Keratinocyte (primary cell): Measurements from ENCODE around the gene EFCAB13. TPM values are rescaled to one million over a fixed set of nuclear protein-coding genes. Genes with fewer than 3 reads are reported as not detected.

Experiments
- DNase-seq: peaks from one replicate; pipeline ENCODE4 v3.0.0-alpha.2; 2011; ENCODE audit warnings: low read depth, missing footprints, low spot score
- FAIRE-seq: peaks from 2 replicates; lab custom pipeline; 2011; peaks lifted over from hg19 to GRCh38; lab: Jason Lieb, UNC
- H2AFZ ChIP-seq: 2 replicates; pipeline ENCODE4 v1.6.0; 2012; ENCODE audit warnings: low read length, control low read depth, inconsistent platforms; ENCODE audit not compliant: control insufficient read depth
- H3K27ac ChIP-seq: 2 replicates; pipeline ENCODE4 v1.5.1; 2011; ENCODE audit warnings: low read length; ENCODE audit not compliant: control insufficient read depth, insufficient read depth
- H3K27me3 ChIP-seq: 3 replicates; pipeline ENCODE4 v1.6.0; 2011; ENCODE audit warnings: low read length; ENCODE audit not compliant: control insufficient read depth, insufficient read depth; ENCODE audit errors: extremely low read depth
- H3K36me3 ChIP-seq, 2 experiments: 2 replicates in 1 of 2; 3 replicates in 1 of 2; pipeline ENCODE4 v1.5.1; 2011; ENCODE audit warnings: low read length in 2 of 2, mild to moderate bottlenecking in 1 of 2; ENCODE audit not compliant: control insufficient read depth in 2 of 2, insufficient read depth in 2 of 2; ENCODE audit errors: extremely low read depth in 1 of 2
- H3K4me1 ChIP-seq: 3 replicates; pipeline ENCODE4 v1.5.1; 2011; ENCODE audit warnings: low read length; ENCODE audit not compliant: control insufficient read depth, insufficient read depth; ENCODE audit errors: extremely low read depth
- H3K4me2 ChIP-seq: 3 replicates; pipeline ENCODE4 v1.6.0; 2011; ENCODE audit warnings: low read depth, low read length; ENCODE audit not compliant: control insufficient read depth, insufficient read depth; ENCODE audit errors: extremely low read depth
- H3K4me3 ChIP-seq, 3 experiments: fragments of 200-600 bp in 1 of 3; sonication (generic) in 1 of 3; 2 replicates in 2 of 3; 3 replicates in 1 of 3; pipeline ENCODE4 v1.5.1; 2011 to 2016; ENCODE audit warnings: low read length in 3 of 3, mild to moderate bottlenecking in 3 of 3, control low read depth in 2 of 3, inconsistent platforms in 1 of 3, low read depth in 1 of 3, mixed read lengths in 1 of 3, mixed run types in 1 of 3, moderate library complexity in 1 of 3; ENCODE audit not compliant: control insufficient read depth in 2 of 3, insufficient read depth in 2 of 3; ENCODE audit errors: extremely low read depth in 1 of 3
- H3K79me2 ChIP-seq: 2 replicates; pipeline ENCODE4 v1.6.0; 2012; ENCODE audit warnings: low read length; ENCODE audit not compliant: control insufficient read depth, insufficient read depth
- H3K9ac ChIP-seq: 3 replicates; pipeline ENCODE4 v1.6.0; 2011; ENCODE audit warnings: low read length; ENCODE audit not compliant: control insufficient read depth, insufficient read depth; ENCODE audit errors: extremely low read depth
- H3K9me1 ChIP-seq: 3 replicates; pipeline ENCODE4 v1.6.0; 2011; ENCODE audit warnings: low read length; ENCODE audit not compliant: control insufficient read depth, insufficient read depth; ENCODE audit errors: extremely low read depth
- H3K9me3 ChIP-seq: 2 replicates; pipeline ENCODE4 v1.5.1; 2012; ENCODE audit warnings: low read depth, low read length; ENCODE audit not compliant: control insufficient read depth
- H4K20me1 ChIP-seq: 3 replicates; pipeline ENCODE4 v1.6.0; 2011; ENCODE audit warnings: low read length; ENCODE audit not compliant: control insufficient read depth, insufficient read depth; ENCODE audit errors: extremely low read depth
- EZH2 ChIP-seq: IDR thresholded peaks from one replicate; pipeline ENCODE4 v1.6.1; 2012; ENCODE audit warnings: inconsistent platforms, mild to moderate bottlenecking, low read length, moderate library complexity
- dilution Hi-C: fragments of 300-500 bp; cut with MboI; formaldehyde crosslinking; loops from one replicate; pipeline ENCODE4 v1.7.0; 2020; ENCODE audit warnings: low sequenced_read_pairs; ENCODE audit not compliant: extremely low pct_ligation_motif_present
- polyA plus RNA-seq, 5 experiments: library from polyadenylated mRNA; depleted of rRNA in 3 of 5; stranded (reverse) in 3 of 5; stranded (forward) in 1 of 5; unstranded in 1 of 5; fragments of >200 nt; gene quantifications; 1 replicate in 1 of 5; 2 replicates in 3 of 5; 3 replicates in 1 of 5; pipeline versions ENCODE4 v1.2.1 to v1.2.3, GENCODE V29; 2011 to 2012; ENCODE audit warnings: missing spikeins in 2 of 5, low read depth in 1 of 5, low replicate concordance in 1 of 5
- TF ChIP-seq, protein P1 (sequence below), 3 experiments: IDR thresholded peaks in 1 of 3; conservative IDR thresholded peaks in 1 of 3; optimal IDR thresholded peaks in 1 of 3; 2 replicates in 2 of 3; 3 replicates in 1 of 3; pipeline versions ENCODE3 to v1.5.1; 2011; ENCODE audit warnings: low read length in 3 of 3, mild to moderate bottlenecking in 3 of 3, moderate library complexity in 2 of 3, control low read depth in 1 of 3, inconsistent platforms in 1 of 3; ENCODE audit not compliant: insufficient read depth in 2 of 3; ENCODE audit errors: extremely low read depth in 1 of 3

Gene EFCAB13
- polyA plus RNA-seq, 1 donor (not counting 4 experiments of a cell fraction or from before 2014, with no cell fraction given), result 0.63 TPM

DNA sequence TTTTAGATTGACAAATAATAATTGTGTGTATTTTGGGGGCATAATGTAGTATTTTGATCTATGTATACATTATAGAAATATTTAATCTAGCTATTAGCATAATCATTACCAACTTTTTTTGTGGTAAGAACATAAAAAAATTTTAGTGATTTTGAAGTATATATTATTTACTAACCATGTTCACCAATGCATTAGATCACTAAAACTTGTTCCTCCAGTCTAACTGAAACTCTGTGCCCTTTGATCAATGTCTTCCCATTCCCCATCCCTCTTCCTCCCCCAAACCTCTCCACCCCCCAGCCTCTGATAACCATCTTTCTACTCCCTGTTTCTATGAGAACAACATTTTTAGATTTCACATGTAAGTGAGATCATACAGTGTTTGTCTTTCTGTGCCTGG, 8.5 kb downstream of the EFCAB13 start:
- FAIRE-seq (no peak), DNase-seq (no peak)
- TF ChIP-seq, protein P1, sequence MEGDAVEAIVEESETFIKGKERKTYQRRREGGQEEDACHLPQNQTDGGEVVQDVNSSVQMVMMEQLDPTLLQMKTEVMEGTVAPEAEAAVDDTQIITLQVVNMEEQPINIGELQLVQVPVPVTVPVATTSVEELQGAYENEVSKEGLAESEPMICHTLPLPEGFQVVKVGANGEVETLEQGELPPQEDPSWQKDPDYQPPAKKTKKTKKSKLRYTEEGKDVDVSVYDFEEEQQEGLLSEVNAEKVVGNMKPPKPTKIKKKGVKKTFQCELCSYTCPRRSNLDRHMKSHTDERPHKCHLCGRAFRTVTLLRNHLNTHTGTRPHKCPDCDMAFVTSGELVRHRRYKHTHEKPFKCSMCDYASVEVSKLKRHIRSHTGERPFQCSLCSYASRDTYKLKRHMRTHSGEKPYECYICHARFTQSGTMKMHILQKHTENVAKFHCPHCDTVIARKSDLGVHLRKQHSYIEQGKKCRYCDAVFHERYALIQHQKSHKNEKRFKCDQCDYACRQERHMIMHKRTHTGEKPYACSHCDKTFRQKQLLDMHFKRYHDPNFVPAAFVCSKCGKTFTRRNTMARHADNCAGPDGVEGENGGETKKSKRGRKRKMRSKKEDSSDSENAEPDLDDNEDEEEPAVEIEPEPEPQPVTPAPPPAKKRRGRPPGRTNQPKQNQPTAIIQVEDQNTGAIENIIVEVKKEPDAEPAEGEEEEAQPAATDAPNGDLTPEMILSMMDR (optimal IDR thresholded peaks at IDR 0.05 in 1 of 3, IDR thresholded peaks at IDR 0.05 in 1 of 3, conservative IDR thresholded peaks at IDR 0.05 in 1 of 3; ENCODE audit: extremely low read depth in 1 of 3, insufficient read depth in 2 of 3, low read length in 3 of 3), result no peak
- TF ChIP-seq EZH2, result no peak
- Histone ChIP-seq H3K9ac (no peak overlapping the region), H3K4me2 (no peak overlapping the region), H3K9me3 (no peaks in the 10 kb centered on the region), H4K20me1 (no peaks in the 10 kb centered on the region), H3K9me1 (no peaks in the 10 kb centered on the region), H3K36me3 (no peaks in the 10 kb centered on the region), H3K79me2 (no peaks in the 10 kb centered on the region), H3K4me1 (no peaks in the 10 kb centered on the region), H3K27ac (no peak overlapping the region), H3K27me3 (no peaks in the 10 kb centered on the region), H3K4me3 (no peak overlapping the region), H2AFZ (no peak overlapping the region)
- dilution Hi-C loops, result no loop called here

DNA sequence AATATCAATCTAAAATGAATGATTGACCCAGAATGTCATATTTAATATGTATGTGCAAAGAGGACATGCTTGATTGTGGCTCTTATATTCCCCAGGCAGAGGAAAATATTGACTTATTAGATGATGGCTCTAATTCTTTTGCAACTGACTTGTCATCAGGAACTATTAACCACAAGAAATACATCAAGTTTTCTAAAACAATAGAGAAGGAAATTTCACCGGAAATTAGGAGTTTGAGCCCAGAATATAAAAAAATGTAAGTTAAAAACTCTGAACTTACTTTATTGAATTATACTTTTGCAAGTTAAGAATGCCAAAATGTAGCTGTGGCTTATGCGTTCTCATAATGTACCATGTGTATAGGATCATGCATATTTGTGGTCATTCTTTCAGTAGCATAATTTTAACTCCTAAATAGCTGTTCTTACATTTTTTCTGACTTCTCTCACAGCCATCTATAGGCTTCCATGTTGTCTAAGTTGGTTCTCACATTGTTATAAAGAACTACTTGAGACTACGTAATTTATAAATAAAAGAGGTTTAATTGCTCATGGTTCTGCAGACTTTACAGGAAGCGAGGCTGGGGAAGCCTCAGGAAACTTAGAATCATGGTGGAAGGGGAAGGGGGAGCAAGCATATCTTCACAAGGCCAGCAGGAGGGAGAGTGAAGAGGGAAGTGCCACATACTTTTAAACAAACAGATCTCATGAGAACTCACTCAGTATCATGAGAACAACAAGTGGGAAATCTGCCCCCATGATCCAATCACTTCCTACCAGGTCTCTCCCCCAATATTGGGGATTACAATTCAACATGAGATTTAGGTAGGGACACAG, 11.6 kb downstream of the EFCAB13 start:
- dilution Hi-C loops, result no loop called here
- FAIRE-seq, result no peak

More for the DNA sequence above, 11.6 kb downstream of the EFCAB13 start:
- no peak overlapping the region for H2AFZ ChIP-seq
- no peak overlapping the region for H3K27ac ChIP-seq
- H3K79me2 ChIP-seq, result no peaks in the 10 kb centered on the region
- no peak for DNase-seq
- no peak overlapping the region for H3K9ac ChIP-seq
- TF ChIP-seq EZH2, result no peak
- TF ChIP-seq, protein P1 (optimal IDR thresholded peaks at IDR 0.05 in 1 of 3, IDR thresholded peaks at IDR 0.05 in 1 of 3, conservative IDR thresholded peaks at IDR 0.05 in 1 of 3; ENCODE audit: extremely low read depth in 1 of 3, insufficient read depth in 2 of 3, low read length in 3 of 3), result no peak
- H3K4me3 ChIP-seq, result no peak overlapping the region
- H3K27me3 ChIP-seq, result no peaks in the 10 kb centered on the region
- no peaks in the 10 kb centered on the region for H4K20me1 ChIP-seq
- H3K9me3 ChIP-seq, result no peaks in the 10 kb centered on the region
- no peaks in the 10 kb centered on the region for H3K4me1 ChIP-seq
- H3K4me2 ChIP-seq, result no peak overlapping the region
- H3K9me1 ChIP-seq, result no peaks in the 10 kb centered on the region
- H3K36me3 ChIP-seq, result no peaks in the 10 kb centered on the region
